SK-N-SH treated with all-trans-retinoic acid at 6 μM for 48 hours (cell line): ENCODE measurements around the gene PSEN1.
"Not testable (repeated sequence)": the region's sequence is repeated elsewhere in the genome, so short reads cannot be mapped to it uniquely, and the experiment has no call there.

Experiments
- ATAC-seq: fragments of 200-7000 bp; cut with Tn5 transposase; 3 replicates; pipeline ENCODE4 v1.9.1; 2020; ENCODE audit warnings: mild to moderate bottlenecking, moderate library complexity
- ARNTL ChIP-seq: fragments of 450-650 bp; formaldehyde crosslinking; IDR thresholded peaks from 2 replicates; pipeline ENCODE4 v1.5.0; 2020; ENCODE audit warnings: low read depth, mild to moderate bottlenecking, moderate library complexity, borderline replicate concordance
- BACH2 ChIP-seq: fragments of 250-450 bp; sonication (Bioruptor Pico); IDR thresholded peaks from 2 replicates; pipeline ENCODE4 v1.9.0; 2021; ENCODE audit warnings: mild to moderate bottlenecking, borderline replicate concordance
- ESRRG ChIP-seq: fragments of 250-450 bp; sonication (Bioruptor Pico); IDR thresholded peaks from 2 replicates; pipeline ENCODE4 v1.6.1; 2021; ENCODE audit warnings: mild to moderate bottlenecking
- GLIS3 ChIP-seq: fragments of 250-450 bp; sonication (Bioruptor Pico); IDR thresholded peaks from 2 replicates; pipeline ENCODE4 v1.5.0; 2020; ENCODE audit warnings: mild to moderate bottlenecking, moderate library complexity
- ISL1 ChIP-seq: fragments of 250-450 bp; sonication (Bioruptor Pico); IDR thresholded peaks from 2 replicates; pipeline ENCODE4 v2.1.2; 2022; ENCODE audit warnings: mild to moderate bottlenecking, moderate library complexity
- OSR1 ChIP-seq: fragments of 250-450 bp; sonication (Bioruptor Pico); IDR thresholded peaks from 2 replicates; pipeline ENCODE4 v1.8.0; 2022; ENCODE audit warnings: moderate library complexity, mild to moderate bottlenecking, inconsistent platforms
- PPARA ChIP-seq: fragments of 250-450 bp; sonication (Bioruptor Pico); IDR thresholded peaks from 2 replicates; pipeline ENCODE4 v1.5.0; 2020; ENCODE audit warnings: mild to moderate bottlenecking, borderline replicate concordance
- RARB ChIP-seq: fragments of 250-450 bp; sonication (Bioruptor Pico); IDR thresholded peaks from 2 replicates; pipeline ENCODE4 v1.8.0; 2021; ENCODE audit warnings: mild to moderate bottlenecking, moderate library complexity
- SNAI2 ChIP-seq: fragments of 250-450 bp; sonication (Bioruptor Pico); IDR thresholded peaks from 2 replicates; pipeline ENCODE4 v1.5.0; 2020; ENCODE audit warnings: mild to moderate bottlenecking, moderate library complexity
- TCF4 ChIP-seq: fragments of 250-450 bp; sonication (Bioruptor Pico); IDR thresholded peaks from 2 replicates; pipeline ENCODE4 v1.8.0; 2021; ENCODE audit warnings: mild to moderate bottlenecking, moderate library complexity, borderline replicate concordance
- TOX ChIP-seq: fragments of 250-450 bp; sonication (Bioruptor Pico); IDR thresholded peaks from 2 replicates; pipeline ENCODE4 v1.8.0; 2021; ENCODE audit warnings: mild to moderate bottlenecking, moderate library complexity, borderline replicate concordance
- TSHZ2 ChIP-seq: fragments of 250-450 bp; sonication (Bioruptor Pico); IDR thresholded peaks from 2 replicates; pipeline ENCODE4 v1.5.0; 2020; ENCODE audit warnings: mild to moderate bottlenecking, moderate library complexity
- ZC3H10 ChIP-seq: fragments of 250-450 bp; sonication (Bioruptor Pico); IDR thresholded peaks from 2 replicates; pipeline ENCODE4 v1.5.1; 2021; ENCODE audit warnings: mild to moderate bottlenecking, moderate library complexity
- ZFP3 ChIP-seq: fragments of 250-450 bp; sonication (Bioruptor Pico); IDR thresholded peaks from 2 replicates; pipeline ENCODE4 v1.5.0; 2020; ENCODE audit warnings: mild to moderate bottlenecking, moderate library complexity
- ZFP30 ChIP-seq: fragments of 450-650 bp; formaldehyde crosslinking; IDR thresholded peaks from 2 replicates; pipeline ENCODE4 v1.5.0; 2022; ENCODE audit warnings: mild to moderate bottlenecking, moderate library complexity
- ZNF565 ChIP-seq: fragments of 450-650 bp; formaldehyde crosslinking; conservative IDR thresholded peaks from 2 replicates; pipeline ENCODE4 v1.5.0; 2020; ENCODE audit warnings: low read depth, mild to moderate bottlenecking, moderate library complexity
- ZNF8 ChIP-seq: fragments of 450-650 bp; formaldehyde crosslinking; IDR thresholded peaks from 2 replicates; pipeline ENCODE4 v1.5.0; 2020; ENCODE audit warnings: mild to moderate bottlenecking, moderate library complexity
- TF ChIP-seq, protein P1 (sequence below): fragments of 250-450 bp; sonication (Bioruptor Pico); IDR thresholded peaks from 2 replicates; pipeline ENCODE4 v1.5.1; 2021; ENCODE audit warnings: mild to moderate bottlenecking, moderate library complexity
- TF ChIP-seq, protein P2 (sequence below): fragments of 250-450 bp; sonication (Bioruptor Pico); IDR thresholded peaks from 2 replicates; pipeline ENCODE4 v1.8.0; 2021; ENCODE audit warnings: low read depth, mild to moderate bottlenecking, moderate library complexity, borderline replicate concordance

The PSEN1 gene

DNA sequence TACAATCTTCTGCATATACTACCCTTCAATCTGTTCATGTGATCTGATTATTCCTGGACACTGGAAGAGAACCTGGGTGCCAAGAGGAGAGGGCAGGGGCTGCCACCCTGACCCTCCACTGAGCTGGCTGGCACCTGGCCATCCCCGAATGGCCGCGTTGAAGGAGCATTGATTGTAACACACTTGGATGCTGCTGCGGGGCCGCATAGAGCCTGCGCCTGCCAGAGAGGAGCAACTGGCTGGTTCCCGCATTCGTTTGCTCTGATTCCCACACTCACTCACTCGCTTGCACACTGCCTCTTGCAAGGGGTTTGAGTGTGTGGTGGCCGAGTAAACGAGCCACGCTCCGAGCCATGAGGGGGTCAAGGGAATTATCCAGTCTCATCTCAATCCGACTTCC lies 32.4 kb downstream of the PSEN1 start:
- TF ChIP-seq GLIS3 (CRISPR knock-in tag) = no peak
- ATAC-seq = no peak

DNA sequence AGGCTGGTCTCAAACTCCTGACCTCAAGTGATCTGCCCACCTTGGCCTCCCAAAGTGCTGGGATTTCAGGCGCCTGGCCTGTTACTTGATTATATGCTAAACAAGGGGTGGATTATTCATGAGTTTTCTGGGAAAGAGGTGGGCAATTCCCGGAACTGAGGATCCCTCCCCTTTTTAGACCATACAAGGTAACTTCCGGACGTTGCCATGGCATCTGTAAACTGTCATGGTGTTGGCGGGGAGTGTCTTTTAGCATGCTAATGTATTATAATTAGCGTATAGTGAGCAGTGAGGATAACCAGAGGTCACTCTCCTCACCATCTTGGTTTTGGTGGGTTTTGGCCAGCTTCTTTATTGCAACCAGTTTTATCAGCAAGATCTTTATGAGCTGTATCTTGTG lies 33.5 kb downstream of the PSEN1 start:
- not testable (repeated sequence) for ATAC-seq

- ATAC-seq = no peak
- no peak for TF ChIP-seq TCF4 (CRISPR knock-in tag)
- TF ChIP-seq, protein P1, sequence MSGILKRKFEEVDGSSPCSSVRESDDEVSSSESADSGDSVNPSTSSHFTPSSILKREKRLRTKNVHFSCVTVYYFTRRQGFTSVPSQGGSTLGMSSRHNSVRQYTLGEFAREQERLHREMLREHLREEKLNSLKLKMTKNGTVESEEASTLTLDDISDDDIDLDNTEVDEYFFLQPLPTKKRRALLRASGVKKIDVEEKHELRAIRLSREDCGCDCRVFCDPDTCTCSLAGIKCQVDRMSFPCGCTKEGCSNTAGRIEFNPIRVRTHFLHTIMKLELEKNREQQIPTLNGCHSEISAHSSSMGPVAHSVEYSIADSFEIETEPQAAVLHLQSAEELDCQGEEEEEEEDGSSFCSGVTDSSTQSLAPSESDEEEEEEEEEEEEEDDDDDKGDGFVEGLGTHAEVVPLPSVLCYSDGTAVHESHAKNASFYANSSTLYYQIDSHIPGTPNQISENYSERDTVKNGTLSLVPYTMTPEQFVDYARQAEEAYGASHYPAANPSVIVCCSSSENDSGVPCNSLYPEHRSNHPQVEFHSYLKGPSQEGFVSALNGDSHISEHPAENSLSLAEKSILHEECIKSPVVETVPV (CRISPR knock-in tag) = no peak
- TF ChIP-seq GLIS3 (CRISPR knock-in tag) = no peak
- no peak for TF ChIP-seq TSHZ2
- TF ChIP-seq ESRRG (CRISPR knock-in tag) = no peak
- no peak for TF ChIP-seq OSR1 (CRISPR knock-in tag)
- no peak for TF ChIP-seq ARNTL
- TF ChIP-seq ZNF8 (CRISPR knock-in tag) = no peak
- TF ChIP-seq ZC3H10 (CRISPR knock-in tag) = no peak
- TF ChIP-seq ZFP3 (CRISPR knock-in tag) = no peak
- no peak for TF ChIP-seq ZNF565
- TF ChIP-seq TOX (CRISPR knock-in tag) = no peak
- TF ChIP-seq, protein P2, sequence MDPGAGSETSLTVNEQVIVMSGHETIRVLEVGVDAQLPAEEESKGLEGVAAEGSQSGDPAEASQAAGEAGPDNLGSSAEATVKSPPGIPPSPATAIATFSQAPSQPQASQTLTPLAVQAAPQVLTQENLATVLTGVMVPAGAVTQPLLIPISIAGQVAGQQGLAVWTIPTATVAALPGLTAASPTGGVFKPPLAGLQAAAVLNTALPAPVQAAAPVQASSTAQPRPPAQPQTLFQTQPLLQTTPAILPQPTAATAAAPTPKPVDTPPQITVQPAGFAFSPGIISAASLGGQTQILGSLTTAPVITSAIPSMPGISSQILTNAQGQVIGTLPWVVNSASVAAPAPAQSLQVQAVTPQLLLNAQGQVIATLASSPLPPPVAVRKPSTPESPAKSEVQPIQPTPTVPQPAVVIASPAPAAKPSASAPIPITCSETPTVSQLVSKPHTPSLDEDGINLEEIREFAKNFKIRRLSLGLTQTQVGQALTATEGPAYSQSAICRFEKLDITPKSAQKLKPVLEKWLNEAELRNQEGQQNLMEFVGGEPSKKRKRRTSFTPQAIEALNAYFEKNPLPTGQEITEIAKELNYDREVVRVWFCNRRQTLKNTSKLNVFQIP = no peak
- TF ChIP-seq ZFP30 (CRISPR knock-in tag) = no peak
- no peak for TF ChIP-seq BACH2 (CRISPR knock-in tag)
- no peak for TF ChIP-seq ISL1 (CRISPR knock-in tag)
- TF ChIP-seq PPARA = no peak
Measured at GRCh38 chr14:73170686-73171085, 34.4 kb downstream of the PSEN1 start.

GRCh38 chr14:73172500-73172899 lies 36.2 kb downstream of the PSEN1 start:
- no peak for TF ChIP-seq SNAI2 (CRISPR knock-in tag)
- TF ChIP-seq TCF4 (CRISPR knock-in tag) = no peak
- TF ChIP-seq, protein P1 (CRISPR knock-in tag) = no peak
- TF ChIP-seq ZNF8 (CRISPR knock-in tag) = no peak

GRCh38 chr14:73173092-73173735 lies 36.9 kb downstream of the PSEN1 start:
- ATAC-seq = peak; percentile 68

More at GRCh38 chr14:73172500-73172899, 36.2 kb downstream of the PSEN1 start:
- no peak for ATAC-seq

More at GRCh38 chr14:73173092-73173735, 36.9 kb downstream of the PSEN1 start:
- TF ChIP-seq ZFP3 (CRISPR knock-in tag) = no peak
- TF ChIP-seq ZC3H10 (CRISPR knock-in tag) = no peak
- no peak for TF ChIP-seq ISL1 (CRISPR knock-in tag)
- TF ChIP-seq ESRRG (CRISPR knock-in tag) = no peak
- no peak for TF ChIP-seq GLIS3 (CRISPR knock-in tag)
- TF ChIP-seq OSR1 (CRISPR knock-in tag) = no peak
- no peak for TF ChIP-seq RARB (CRISPR knock-in tag)
- no peak for TF ChIP-seq ZNF565
- no peak for TF ChIP-seq TCF4 (CRISPR knock-in tag)
- no peak for TF ChIP-seq BACH2 (CRISPR knock-in tag)
- TF ChIP-seq, protein P2 = no peak
